Effector CD4-positive, alpha-beta T cell (primary cell): ENCODE data around the gene RBM15.

Experiments used
- DNase-seq: peaks from one replicate; pipeline ENCODE4 v3.0.0-alpha.2; 2020
- total RNA-seq: gene quantifications from one replicate; lab custom pipeline; 2026; lab: John Stamatoyannopoulos, UW

The RBM15 gene, protein sequence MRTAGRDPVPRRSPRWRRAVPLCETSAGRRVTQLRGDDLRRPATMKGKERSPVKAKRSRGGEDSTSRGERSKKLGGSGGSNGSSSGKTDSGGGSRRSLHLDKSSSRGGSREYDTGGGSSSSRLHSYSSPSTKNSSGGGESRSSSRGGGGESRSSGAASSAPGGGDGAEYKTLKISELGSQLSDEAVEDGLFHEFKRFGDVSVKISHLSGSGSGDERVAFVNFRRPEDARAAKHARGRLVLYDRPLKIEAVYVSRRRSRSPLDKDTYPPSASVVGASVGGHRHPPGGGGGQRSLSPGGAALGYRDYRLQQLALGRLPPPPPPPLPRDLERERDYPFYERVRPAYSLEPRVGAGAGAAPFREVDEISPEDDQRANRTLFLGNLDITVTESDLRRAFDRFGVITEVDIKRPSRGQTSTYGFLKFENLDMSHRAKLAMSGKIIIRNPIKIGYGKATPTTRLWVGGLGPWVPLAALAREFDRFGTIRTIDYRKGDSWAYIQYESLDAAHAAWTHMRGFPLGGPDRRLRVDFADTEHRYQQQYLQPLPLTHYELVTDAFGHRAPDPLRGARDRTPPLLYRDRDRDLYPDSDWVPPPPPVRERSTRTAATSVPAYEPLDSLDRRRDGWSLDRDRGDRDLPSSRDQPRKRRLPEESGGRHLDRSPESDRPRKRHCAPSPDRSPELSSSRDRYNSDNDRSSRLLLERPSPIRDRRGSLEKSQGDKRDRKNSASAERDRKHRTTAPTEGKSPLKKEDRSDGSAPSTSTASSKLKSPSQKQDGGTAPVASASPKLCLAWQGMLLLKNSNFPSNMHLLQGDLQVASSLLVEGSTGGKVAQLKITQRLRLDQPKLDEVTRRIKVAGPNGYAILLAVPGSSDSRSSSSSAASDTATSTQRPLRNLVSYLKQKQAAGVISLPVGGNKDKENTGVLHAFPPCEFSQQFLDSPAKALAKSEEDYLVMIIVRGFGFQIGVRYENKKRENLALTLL
- 127 reads per million, percentile 87 among the genes with 10 or more reads in this experiment for total RNA-seq

DNA sequence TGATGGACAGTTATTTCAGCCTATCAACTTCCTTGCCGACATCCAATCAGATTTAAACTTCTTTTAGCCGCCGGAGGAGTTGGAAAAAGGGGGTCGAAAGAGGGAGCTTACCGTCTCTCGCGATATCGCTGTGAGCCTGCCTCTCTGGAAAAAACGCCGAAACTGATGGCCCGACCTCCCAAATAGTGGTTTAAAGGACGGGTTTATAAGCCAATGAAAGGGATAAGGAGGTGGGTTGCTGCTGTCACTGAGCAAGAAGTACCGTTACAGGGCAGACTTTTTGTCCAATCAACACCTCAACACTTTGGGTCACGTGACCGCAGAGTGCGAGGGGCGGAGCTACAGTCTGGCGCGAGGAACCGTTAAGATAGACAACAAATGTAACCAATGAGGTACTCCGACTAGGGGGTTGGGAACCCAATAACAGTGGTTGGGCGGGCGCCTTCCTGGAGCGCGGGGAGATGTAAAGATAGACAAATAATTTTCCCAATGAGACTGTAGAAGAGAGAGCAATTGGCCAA, at the start of gene RBM15:
RBM15 (plus strand) TSS at position 492 of the 521 bp plus-strand sequence; CDS start at position 521, 29 bp downstream.
- peak; percentile 97 for DNase-seq

DNA sequence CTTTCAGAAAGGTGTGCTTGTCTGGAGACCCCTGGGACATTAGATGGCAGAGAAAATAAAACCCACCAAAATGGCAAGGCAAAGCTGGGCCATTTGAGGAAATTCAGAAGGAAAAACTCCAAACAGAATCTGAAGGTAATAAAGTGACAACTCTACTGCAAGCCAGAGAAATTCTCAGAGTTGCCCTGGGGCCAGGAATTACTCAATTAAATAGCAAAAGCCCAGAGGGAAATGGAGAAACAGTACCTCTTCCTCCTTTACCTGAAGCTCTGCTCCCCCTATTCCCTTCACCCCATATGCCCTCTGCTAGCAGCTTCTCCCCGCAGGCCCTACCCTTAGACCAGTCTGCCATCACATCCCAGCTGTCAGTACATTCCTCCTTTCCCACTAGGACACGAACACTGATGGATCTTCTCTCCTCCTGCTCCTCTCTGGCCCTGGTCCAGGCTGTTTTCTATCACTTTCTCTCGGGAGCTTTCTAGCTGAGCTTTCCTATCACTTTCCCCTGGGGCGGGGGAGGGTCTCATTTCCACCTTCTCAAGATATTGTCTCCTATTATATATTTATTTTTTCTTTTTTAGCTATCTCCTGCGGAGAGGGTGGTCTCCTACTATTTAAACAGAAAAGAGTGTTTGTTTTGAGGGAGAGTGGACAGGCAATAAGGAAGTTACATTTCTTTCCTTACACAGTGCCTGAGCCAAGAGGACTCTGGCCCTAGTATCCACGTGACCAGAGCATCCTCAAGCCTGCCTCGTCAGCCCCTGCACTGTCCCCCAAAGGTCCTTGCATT, 47.7 kb upstream of the RBM15 start:
- DNase-seq: no peak

DNA sequence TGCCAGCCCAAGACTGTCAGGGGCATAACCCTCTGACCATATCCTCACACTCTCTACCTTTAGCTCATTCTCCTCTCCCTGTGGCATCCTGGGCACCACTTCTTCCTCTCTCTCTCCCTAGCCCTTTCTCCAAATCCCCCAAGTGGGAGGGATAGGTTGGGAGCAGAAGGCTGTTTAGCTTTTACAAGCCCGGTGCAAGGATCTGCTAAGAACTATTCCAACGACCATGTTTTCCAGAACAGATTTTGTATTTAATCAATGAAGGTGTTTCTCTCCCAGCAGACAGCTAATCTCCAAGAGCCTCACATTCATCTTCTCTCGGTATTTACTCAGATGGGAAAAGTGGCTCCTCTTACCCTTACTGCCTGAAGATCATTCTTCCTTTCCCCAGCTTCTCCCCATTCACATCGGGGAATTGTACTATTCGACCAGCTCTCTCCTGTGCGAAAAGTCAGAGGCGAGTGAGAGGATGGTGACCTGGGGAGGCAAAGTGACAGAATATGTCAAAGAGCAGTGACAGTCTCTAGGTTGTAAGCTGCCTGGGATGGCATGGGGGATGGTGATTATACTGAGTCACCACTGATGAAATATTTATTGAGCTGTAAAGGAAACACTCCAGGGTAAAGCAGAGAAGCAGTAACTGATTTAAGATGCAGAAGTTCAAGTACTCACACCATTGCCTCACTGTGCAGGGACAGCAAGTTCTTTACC, 47.0 kb upstream of the RBM15 start:
- no peak for DNase-seq

DNA sequence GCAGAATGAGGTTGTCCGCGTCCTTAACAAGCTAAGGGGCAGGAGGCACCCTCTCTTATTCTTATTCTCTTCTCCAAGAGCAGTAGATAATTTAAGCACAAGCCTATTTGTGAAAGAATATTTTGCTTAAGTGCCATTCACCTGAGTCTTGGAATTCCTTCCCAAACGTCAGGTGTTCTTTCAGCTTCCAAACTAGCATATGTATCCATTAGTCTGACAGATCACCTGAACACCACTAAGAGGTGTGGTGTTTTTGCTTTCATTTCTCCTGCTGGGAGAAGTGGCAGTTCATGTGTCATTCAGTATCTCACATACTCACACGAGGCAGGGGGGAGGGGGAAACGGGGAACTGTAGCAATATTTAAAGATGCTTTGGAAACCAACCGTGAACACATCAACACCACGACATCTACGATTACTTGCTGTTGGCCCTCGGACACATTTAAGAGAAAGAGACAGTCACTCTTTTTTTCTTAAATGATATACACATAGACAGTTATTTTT, 45.5 kb upstream of the RBM15 start:
- no peak for DNase-seq

DNA sequence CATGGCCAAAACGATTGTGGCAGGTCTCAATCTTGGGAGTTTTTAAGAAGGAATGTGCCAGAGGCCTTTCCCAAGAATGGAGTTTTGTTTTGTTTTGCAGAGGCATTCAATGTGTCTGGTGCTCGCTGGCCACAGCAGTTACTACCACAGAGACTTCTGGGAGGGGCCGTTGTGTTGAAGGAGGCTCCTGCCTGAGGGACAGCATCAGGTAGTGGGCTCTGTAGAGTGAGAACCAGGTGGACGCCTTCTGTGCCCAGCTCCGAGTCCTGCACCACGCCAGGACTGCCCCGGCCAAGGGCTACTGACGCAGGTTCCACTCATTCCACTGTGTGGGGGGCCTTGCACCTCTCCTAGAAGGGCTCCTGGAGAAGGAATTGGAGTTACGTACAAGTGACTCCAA, 44.9 kb upstream of the RBM15 start:
- DNase-seq: no peak

DNA sequence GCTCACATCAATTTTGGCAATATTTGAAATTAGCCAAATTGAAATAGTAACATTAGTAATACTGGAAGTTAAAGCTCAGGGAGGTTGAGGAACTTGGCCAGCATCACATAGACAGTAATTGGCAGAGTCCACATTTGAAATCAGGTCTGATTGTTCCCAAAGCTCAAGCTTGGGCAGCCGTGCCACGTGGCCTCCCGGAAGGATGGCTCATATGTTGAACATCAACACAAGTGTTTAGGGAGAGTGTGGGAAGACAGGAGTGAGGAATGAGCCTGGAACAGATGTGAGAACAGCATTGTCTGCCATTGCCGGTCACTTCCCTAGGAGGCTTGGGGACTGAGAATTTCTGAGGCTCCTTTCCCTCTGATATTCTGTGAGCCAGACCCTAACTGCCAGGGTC, 40.2 kb upstream of the RBM15 start:
- no peak for DNase-seq

DNA sequence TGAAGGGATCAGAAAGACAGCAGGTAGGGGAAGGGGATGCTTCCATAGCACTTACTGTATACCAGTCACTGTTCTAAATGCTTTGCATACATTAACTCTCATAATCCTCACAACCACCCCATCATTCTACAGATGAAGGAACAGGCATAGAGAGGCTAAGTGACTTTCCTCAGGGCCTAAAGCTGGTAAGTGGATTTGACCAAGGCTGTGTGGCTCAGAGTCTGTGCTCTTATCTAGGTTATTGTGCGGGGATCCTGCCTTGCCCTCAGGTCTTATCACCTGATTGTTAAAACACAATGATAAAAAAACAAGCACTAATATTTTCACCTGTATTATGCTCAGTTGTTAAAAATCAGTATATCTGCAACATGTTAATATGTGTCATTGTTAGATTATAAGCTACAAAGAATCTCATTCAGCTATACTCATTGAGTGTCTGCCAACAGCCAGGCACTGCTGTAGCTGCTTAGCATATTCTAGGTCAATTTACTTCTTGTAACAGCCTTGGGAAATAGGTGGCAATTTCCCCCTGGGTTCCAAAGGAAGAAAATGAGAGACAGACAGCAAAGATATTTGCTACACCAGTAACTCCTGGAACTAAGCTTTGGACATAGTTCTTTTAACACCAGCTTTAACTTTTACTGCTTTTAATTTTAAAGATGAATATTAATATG, 38.6 kb upstream of the RBM15 start:
- DNase-seq: no peak

DNA sequence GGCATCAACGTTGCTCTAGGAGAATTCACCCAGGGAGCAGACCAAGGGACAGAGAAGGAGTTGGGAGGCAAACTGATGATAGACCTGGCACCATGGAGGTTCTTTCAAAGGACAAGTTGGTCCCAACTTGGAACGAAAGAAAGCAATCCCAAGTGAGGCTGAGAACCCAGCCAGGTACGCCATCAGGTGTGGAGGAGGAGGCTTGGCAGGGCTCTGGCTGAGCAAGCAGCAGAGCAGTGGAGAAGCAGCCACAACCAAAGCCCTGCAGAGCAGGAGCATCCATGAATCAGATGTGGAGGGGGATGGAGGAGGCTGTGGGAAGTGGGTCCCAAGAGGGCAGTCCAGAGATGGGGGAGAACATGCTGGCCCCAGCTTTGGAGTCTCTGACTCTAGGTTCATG, 36.3 kb upstream of the RBM15 start:
- no peak for DNase-seq

DNA sequence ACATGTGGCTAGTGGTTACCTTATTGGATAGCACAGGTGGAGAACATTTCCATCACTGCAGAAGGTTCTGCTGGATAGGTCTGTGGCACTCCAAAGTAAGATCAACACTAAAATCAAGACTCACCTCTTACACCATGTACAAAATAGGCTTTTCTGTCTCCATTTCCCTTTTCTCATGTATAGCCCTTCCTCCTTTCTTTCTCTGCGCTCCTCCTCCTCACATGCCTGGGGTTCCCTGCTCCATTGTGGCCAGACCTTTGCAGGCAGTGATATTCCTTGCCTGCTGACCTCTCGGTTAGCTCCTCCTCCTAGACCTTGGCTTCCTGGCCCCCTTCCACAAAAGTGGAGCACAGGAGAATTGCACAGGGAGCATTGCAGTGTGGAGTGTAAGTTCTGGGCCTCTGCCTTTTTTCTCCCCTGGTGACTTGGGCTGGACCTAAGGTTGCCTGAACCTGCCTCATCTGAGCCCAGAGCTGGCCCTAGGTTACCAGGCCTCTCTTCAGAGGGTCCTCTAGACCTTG, 33.2 kb upstream of the RBM15 start:
- DNase-seq: no peak

DNA sequence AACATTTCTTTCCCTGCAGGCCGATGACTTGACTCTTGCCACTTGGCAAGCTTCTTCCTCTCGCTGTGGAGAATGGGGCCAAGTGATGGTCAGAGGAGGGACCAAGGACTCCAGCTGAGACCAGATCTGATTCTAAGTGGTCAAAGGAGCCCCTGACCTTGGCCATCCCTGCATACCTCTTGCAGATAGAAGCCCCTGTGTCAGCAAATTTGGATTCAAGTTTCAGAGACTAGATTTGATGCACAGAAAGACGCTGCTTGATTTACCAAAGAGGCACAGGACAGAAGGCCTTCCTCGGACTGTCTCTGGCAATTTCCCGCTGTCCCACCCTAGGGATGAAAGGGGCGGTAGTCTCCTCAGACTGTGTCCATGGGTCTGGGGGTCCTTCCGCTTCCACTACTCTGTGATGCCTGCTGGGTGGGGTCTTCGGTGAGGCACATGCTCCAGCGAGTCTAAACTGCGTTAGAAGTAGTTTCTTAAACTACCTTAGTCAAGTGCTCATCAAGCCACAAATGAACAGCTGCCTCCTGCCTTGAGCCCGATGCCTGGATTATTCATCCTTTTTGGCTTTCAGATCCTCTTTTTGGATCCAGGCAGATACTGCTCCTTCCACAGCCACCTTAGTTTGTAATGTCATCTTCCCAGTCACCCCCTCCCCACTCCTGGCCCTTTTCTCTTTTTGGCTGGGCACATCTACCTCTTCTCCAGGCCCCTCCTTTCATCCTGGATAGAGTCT, 31.8 kb upstream of the RBM15 start:
- DNase-seq: no peak

DNA sequence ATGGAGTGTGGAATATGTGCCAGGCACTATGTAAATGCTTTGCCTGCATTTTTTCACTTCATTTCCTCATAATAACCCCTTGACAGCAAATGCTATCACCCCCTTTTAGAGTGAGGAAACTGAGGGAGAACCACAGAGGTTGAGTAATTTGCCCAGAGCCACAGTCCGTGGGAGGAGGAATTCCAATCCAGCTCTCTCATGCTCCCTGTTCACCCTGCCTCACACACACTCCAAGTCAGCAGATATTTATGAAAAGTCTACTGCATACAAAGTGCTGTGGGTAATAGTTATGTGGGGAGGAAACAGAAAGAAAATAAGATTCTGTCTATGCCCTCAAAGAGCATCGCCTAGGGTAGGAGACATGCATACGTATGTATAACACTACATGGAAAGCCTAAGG, 30.9 kb upstream of the RBM15 start:
- DNase-seq: no peak

DNA sequence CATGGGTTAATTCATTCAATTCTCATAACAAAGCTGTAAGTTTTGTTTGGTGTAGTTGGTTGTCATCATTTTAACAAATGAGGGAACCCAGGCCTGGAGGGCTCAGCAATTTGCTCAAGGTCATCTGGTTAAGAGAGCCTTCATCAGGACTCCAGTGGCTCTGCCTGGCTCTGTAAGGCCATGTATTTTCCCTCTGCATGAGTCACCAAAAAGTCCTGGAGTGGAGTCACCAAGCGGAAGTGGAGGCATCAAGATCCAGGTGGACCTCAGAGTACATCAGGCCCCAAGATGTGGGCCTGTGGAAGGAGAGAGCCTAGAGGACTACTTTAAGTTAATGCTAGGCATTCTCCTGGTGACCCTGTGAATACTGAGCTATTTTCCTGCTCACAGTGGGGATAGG, 30.0 kb upstream of the RBM15 start:
- DNase-seq: no peak

DNA sequence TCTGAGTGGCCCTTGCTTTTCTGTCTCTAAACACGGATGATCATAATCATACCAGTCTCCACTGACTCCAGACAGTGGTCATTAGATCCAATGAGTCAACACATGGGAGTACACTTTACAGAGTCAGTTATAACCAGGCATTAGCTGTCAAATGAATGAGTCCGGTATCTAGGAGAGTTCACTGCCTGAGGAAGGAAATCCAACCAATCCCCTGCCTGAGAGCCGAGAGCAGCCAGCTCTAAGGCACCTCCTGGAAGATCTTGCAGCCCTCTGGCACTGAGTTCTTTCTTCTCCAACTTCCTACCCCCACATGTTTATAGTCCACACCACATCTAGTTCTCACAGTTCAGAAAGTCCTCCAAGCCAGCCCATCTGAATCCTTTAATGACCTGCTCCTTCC, 29.4 kb upstream of the RBM15 start:
- no peak for DNase-seq

DNA sequence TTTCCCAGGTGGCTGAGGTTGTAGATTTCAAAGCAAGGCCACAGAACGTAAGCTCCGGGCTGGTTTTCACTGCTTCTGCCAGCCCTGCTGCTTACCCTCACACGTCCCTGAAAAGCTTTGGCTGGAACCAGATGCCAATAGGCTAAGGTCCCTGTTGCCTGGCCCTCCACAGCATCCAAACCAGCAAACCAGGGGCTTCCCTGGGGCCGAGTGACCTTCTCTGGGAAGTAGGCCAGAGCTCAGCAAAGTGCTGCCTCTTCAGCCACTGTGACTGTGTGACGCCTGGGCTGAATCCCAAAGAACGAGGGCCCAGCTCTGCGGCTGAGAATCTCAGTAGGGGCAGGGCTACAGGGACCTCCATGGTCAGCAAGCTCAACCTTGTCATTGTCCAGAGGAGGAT, 28.9 kb upstream of the RBM15 start:
- DNase-seq: no peak

DNA sequence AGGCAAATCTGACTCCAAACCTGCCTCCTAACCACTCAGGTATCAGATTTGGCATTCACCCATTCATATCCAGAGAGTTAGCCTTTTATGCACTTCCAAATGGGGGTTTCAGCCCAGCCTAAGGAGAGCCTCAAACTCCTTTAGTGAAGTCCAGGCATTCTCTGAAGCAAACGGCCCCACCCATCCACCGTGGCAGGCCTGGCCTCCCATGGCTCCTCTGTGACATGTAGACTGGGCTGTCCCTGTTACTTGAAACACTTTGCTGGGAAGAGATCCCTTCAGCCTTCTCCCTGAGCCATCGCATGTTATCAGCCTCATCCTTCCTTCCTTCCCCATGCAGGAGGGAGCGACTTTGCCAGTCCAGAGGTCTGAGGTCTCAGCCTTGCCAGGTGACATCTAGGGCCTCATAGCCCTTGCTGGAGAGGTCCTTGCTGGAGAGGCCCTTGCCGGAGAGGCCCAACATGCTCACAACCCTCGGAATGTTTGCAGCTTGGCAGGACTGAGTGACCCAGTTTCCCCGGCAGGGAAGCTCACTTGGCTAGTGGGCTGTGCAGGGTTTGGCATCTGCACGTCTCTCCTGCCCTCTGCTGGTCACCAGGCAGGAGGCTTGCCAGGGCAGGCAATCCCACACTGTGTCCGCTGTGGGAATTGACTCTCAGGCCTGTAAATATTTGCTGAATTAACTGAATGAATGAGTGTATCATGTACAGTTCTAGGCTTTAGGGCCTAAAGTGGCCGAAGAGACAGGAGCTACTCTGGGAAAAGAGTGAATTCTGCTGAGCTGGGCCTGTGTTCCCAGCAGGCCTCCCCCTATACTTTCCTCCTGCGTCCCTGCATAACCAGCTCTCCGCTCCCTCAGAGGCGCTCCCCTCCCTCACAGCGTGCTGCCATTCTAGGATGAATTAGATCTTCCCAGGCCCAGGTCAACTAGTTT, 26.7 kb upstream of the RBM15 start:
- DNase-seq: peak; percentile 67

DNA sequence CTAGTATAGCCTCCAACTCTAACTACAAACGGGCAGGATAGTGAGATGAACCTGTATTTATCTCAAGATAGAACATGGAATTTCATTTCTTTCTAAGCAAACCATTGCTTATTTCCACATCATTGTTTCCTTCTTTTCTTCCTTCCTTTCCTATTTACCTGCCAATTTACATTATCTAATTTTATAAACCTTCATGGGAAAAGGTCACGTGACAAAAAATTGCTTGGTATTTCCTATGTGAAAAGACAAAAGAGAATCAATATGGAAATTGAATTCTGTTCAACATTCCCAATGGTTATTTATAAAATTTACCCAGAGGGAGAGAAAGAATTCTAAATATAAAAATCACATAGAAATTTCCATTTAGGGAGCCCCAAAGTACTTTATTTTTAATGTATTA, 22.4 kb upstream of the RBM15 start:
- no peak for DNase-seq

DNA sequence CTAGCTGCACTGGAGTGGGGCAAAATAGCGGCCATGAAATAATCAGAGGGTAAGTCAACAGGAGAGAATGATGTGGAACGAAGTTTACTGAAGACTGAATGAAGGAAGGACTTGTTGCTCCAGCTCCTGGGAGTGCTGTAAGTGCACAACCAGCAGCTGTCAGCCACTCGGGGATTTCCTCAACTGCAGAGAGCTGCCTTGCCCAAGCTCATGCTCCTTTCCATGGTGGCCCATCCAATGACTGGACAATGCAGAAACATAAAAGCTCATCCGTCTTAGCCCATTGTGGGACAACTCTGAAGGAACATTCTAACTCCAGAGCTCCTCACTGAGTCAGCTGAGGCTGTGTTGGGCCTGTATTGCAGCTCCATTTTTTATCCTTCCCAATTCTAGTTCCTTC, 21.1 kb upstream of the RBM15 start:
- no peak for DNase-seq

DNA sequence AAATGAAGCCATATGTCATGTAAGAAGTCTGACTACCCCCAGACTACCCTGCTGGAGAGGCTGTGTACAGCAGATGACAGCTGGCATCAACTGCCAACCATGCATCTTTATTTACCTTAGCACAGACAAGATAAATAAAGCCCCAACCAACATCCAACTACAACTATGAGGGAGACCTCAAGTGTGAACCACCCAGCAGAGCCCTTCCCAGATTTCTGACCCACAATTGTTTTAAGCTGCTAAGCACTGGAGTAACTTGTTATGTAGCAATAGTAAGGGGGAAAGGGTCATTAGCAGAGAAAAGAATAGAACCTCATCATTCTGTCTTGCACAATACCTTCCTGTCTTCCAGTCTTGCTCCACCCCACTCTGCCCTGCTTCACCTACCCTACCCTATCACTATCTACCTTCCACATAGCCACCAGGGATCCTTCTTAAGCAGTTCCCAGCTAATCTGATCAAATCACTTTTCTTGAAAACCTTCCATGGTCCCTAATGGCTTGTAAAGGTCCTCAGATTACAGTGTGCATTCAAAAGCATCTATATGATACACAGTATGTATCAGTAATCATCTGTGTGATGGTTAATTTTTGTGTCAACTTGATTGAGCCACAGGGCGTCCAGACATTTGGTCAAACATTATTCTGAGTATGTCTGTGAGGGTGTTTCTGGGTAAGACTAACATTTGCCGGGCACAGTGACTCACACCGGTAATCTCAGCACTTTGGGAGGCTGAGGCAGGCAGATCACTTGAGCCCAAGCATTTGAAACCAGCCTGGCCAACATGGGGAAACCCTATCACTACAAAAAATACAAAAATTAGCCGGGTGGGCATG, 19.6 kb upstream of the RBM15 start:
- no peak for DNase-seq
